Testis (tissue), 3 donors: ENCODE data around the gene PTPRE. TPM values are rescaled to one million over a fixed set of nuclear protein-coding genes. Genes with fewer than 3 reads are reported as not detected.

Experiments
- DNase-seq: peaks from one replicate; pipeline ENCODE4 v3.0.0-alpha.2; 2019
- H3K27ac ChIP-seq, 2 donors: fragments of 200-600 bp; sonication (generic); one replicate each; pipeline ENCODE4 v1.5.1; 2019
- H3K27me3 ChIP-seq: fragments of 200-600 bp; sonication (generic); one replicate; pipeline ENCODE4 v1.5.1; 2019
- H3K36me3 ChIP-seq: fragments of 200-600 bp; sonication (generic); one replicate; pipeline ENCODE4 v1.5.1; 2017; ENCODE audit warnings: low read depth; ENCODE audit errors: missing control alignments
- H3K4me1 ChIP-seq: fragments of 200-600 bp; sonication (generic); one replicate; pipeline ENCODE4 v1.5.1; 2019
- H3K4me3 ChIP-seq, 2 donors: fragments of 200-600 bp; sonication (generic); one replicate each; pipeline ENCODE4 v1.5.1; 2017 to 2019
- H3K9me3 ChIP-seq: fragments of 200-600 bp; sonication (generic); one replicate; pipeline ENCODE4 v1.5.1; 2017
- CTCF ChIP-seq, 3 experiments: fragments of 450-650 bp in 2 of 3; fragments of 200-600 bp in 1 of 3; sonication (generic) in 1 of 3; IDR thresholded peaks; one replicate each; pipeline ENCODE4 v1.5.1; 2016 to 2019; ENCODE audit warnings: antibody characterized with exemption in 3 of 3, mild to moderate bottlenecking in 2 of 3, moderate library complexity in 1 of 3
- POLR2A ChIP-seq: fragments of 450-650 bp; IDR thresholded peaks from one replicate; pipeline ENCODE4 v1.6.1; 2017; ENCODE audit warnings: antibody characterized with exemption, mild to moderate bottlenecking, moderate library complexity
- WGBS, 2 donors: methylation state at CpG; one replicate each; pipeline ENCODE4 v1.1.5; 2018; 5-methylcytosine and 5-hydroxymethylcytosine counted together
- intact Hi-C: fragments of 100-400 bp; cut with DNase I; formaldehyde crosslinking; loops from one replicate; pipeline ENCODE4 v1.15.1; 2023; ENCODE audit warnings: low total_unique reads
- polyA plus RNA-seq: library from polyadenylated mRNA; stranded (reverse); fragments of 350-450 nt; fragmentation: Illumina TruSeq; extraction: RNeasy Lipid Tissue Mini Kit (QIAGEN cat#74804); gene quantifications from one replicate; pipeline ENCODE4 v1.2.3, GENCODE V29; 2014; ENCODE audit warnings: low read depth, low replicate concordance; ENCODE audit not compliant: insufficient read depth
- total RNA-seq, 2 donors: library from RNA; depleted of rRNA; stranded (reverse); fragments of >200 nt; gene quantifications; one replicate each; pipeline ENCODE4 v1.2.3, GENCODE V29; 2016

PTPRE gene
- total and polyA plus RNA-seq, 3 donors from 2014 or later = 10.0 to 26.6 (median 15.3) TPM

- TF ChIP-seq CTCF (IDR thresholded peaks at IDR 0.05) = no peak
- no peak for TF ChIP-seq POLR2A
- no peak overlapping the region for H3K4me3 ChIP-seq
- no peaks in the 10 kb centered on the region for H3K4me1 ChIP-seq
- H3K36me3 ChIP-seq = no peaks in the 10 kb centered on the region
- no peaks in the 10 kb centered on the region for H3K27me3 ChIP-seq
- intact Hi-C loops = no loop called here
- H3K27ac ChIP-seq = no peak overlapping the region
- H3K9me3 ChIP-seq = no peaks in the 10 kb centered on the region
- no peak for DNase-seq
- 68 to 100% methylated on average over 4 to 14 of the region's 14 CpGs for WGBS, 2 donors
Measured at GRCh38 chr10:128017822-128018221, 110.9 kb downstream of the PTPRE start.

- Histone ChIP-seq H3K36me3 (no peaks in the 10 kb centered on the region), H3K4me1 (no peaks in the 10 kb centered on the region), H3K9me3 (no peaks in the 10 kb centered on the region), H3K27me3 (no peaks in the 10 kb centered on the region), H3K4me3 (no peak overlapping the region), H3K27ac (no peak overlapping the region)
- TF ChIP-seq POLR2A (no peak), CTCF (IDR thresholded peaks at IDR 0.05) (no peak)
- intact Hi-C loops = no loop called here
- WGBS, 2 donors = 51 to 53% methylated on average over 3 to 13 of the region's 13 CpGs
- DNase-seq = no peak
Measured at GRCh38 chr10:128018236-128018635, 111.3 kb downstream of the PTPRE start.

GRCh38 chr10:128018691-128019090, 111.8 kb downstream of the PTPRE start:
- Histone ChIP-seq H3K27me3 (no peaks in the 10 kb centered on the region), H3K4me3 (no peak overlapping the region), H3K27ac (no peak overlapping the region), H3K9me3 (no peaks in the 10 kb centered on the region), H3K4me1 (no peaks in the 10 kb centered on the region), H3K36me3 (no peaks in the 10 kb centered on the region)
- intact Hi-C loops = no loop called here
- no peak for TF ChIP-seq POLR2A
- no peak for TF ChIP-seq CTCF (IDR thresholded peaks at IDR 0.05)
- DNase-seq = no peak
- 50 to 76% methylated on average over 1 to 2 of the region's 2 CpGs for WGBS, 2 donors

DNA sequence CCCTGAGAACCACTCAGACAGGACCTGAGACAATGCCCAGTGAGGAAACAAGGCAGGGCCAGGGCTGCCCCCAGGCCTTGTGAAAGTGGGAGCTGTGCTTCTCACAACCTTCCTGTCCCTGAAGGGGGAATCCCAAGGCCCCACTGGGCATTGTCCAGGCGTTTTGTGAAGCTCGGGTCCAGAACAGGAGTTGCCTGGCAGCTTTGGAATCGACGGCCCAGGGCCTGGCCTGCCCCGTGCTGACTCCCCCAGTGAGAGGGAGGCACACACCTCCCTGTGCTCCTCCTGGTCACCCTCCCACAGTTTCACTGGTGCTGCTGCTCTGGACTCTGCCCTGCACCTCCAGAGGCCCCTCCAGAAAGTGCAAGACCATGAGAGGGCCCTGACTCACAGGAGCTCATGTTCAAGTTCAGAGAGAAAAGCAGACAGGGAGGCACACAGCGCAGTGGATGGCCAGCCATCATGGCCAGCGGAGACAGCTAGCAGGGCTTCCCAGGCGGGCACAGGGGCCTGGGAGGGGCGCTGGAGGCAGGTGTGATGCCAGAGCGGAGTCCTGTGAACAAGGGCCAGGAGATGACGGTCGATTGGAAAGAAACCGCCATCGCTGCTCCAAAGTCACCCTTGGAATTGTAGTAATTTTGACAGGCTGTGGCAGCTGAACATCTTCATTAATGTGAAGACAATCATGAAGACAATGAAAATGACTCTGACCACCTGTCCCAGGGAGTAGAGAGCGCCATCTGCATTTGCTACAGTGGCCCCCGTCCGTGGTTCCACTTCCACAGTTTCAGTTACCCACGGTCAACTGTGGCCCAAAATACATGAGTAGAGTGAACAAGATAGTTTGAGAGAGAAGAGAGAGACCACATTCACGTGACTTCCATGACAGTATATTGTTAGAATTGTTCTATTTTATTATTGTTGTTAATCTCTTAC, 115.6 kb downstream of the PTPRE start:
- WGBS, 2 donors = 88 to 91% methylated on average over 16 to 19 of the region's 19 CpGs
- intact Hi-C loops = no loop called here
- Histone ChIP-seq H3K36me3 (no peaks in the 10 kb centered on the region), H3K27ac (no peak overlapping the region), H3K4me3 (no peak overlapping the region), H3K4me1 (peaks cover 5% of the 10 kb centered on the region), H3K9me3 (no peaks in the 10 kb centered on the region), H3K27me3 (no peaks in the 10 kb centered on the region)
- no peak for DNase-seq
- TF ChIP-seq POLR2A (no peak), CTCF (IDR thresholded peaks at IDR 0.05) (no peak)
